Endothelial cell of umbilical vein (primary cell): ENCODE data around the gene PHACTR1. TPM values are rescaled to one million over a fixed set of nuclear protein-coding genes. Genes with fewer than 3 reads are reported as not detected.

ENCODE experiments used
- BruUV-seq: library from RNA; stranded (reverse); fragments of 400-500 nt; replicated peaks from 2 replicates; lab custom pipeline; 2021; lab: Mats Ljungman, UMichigan
- CTCF ChIA-PET: fragments of 300-600, 350-600 bp; sonication (Branson Sonifier 250); formaldehyde crosslinking; loops from one replicate; lab custom pipeline; 2021; ENCODE audit warnings: antibody characterized with exemption, inconsistent platforms; lab: Charles Lee
- POLR2A ChIA-PET: fragments of 300-600, 350-600 bp; sonication (Branson Sonifier 250); formaldehyde crosslinking; loops from one replicate; lab custom pipeline; 2021; ENCODE audit warnings: antibody characterized with exemption, inconsistent platforms; lab: Charles Lee
- DNase-seq: peaks from one replicate; pipeline ENCODE4 v3.0.0-alpha.2; 2011; ENCODE audit warnings: low read depth, low spot score
- FAIRE-seq: peaks from 2 replicates; lab custom pipeline; 2011; peaks lifted over from hg19 to GRCh38; lab: Jason Lieb, UNC
- H2AFZ ChIP-seq: 2 replicates; pipeline ENCODE4 v1.6.0; 2012; ENCODE audit warnings: low read depth, low read length, control low read depth, inconsistent platforms
- H3K27ac ChIP-seq: 2 replicates; pipeline ENCODE4 v1.5.1; 2011; ENCODE audit warnings: low read depth, mild to moderate bottlenecking, control low read depth, low read length, moderate library complexity; ENCODE audit not compliant: insufficient read depth
- H3K27me3 ChIP-seq, 2 experiments: 2 replicates each; pipeline versions ENCODE4 v1.6.0 to v1.6.1; 2011; ENCODE audit warnings: low read length in 2 of 2, mixed read lengths in 1 of 2; ENCODE audit not compliant: control insufficient read depth in 2 of 2, insufficient read depth in 2 of 2
- H3K36me3 ChIP-seq, 2 experiments: 2 replicates in 1 of 2; 3 replicates in 1 of 2; pipeline ENCODE4 v1.5.1; 2011; ENCODE audit warnings: low read length in 2 of 2, mild to moderate bottlenecking in 1 of 2, moderate library complexity in 1 of 2; ENCODE audit not compliant: control insufficient read depth in 2 of 2, insufficient read depth in 2 of 2; ENCODE audit errors: extremely low read depth in 1 of 2
- H3K4me1 ChIP-seq: 3 replicates; pipeline ENCODE4 v1.5.1; 2011; ENCODE audit warnings: mild to moderate bottlenecking, low read length; ENCODE audit not compliant: control insufficient read depth, insufficient read depth; ENCODE audit errors: extremely low read depth
- H3K4me2 ChIP-seq: 2 replicates; pipeline ENCODE4 v1.6.1; 2011; ENCODE audit warnings: low read length, control low read depth, mixed read lengths; ENCODE audit not compliant: insufficient read depth
- H3K4me3 ChIP-seq, 3 experiments: fragments of 200-600 bp in 1 of 3; sonication (generic), shearing (Covaris generic) in 1 of 3; replicated peaks in 1 of 3; 2 replicates each; pipeline ENCODE4 v1.5.1; 2011 to 2016; ENCODE audit warnings: control low read depth in 3 of 3, low read length in 3 of 3, mild to moderate bottlenecking in 2 of 3, inconsistent platforms in 1 of 3, low read depth in 1 of 3, moderate library complexity in 1 of 3; ENCODE audit not compliant: insufficient read depth in 1 of 3
- H3K79me2 ChIP-seq: 2 replicates; pipeline ENCODE4 v1.6.0; 2012; ENCODE audit warnings: low read length, inconsistent platforms; ENCODE audit not compliant: control insufficient read depth, insufficient read depth
- H3K9ac ChIP-seq: replicated peaks from 2 replicates; pipeline ENCODE3; 2011; ENCODE audit warnings: low read length, control low read depth; ENCODE audit not compliant: insufficient read depth; ENCODE audit errors: extremely low read depth
- H3K9me1 ChIP-seq: replicated peaks from 3 replicates; pipeline ENCODE4 v1.6.0; 2011; ENCODE audit warnings: mild to moderate bottlenecking, low read length; ENCODE audit not compliant: control insufficient read depth, insufficient read depth; ENCODE audit errors: extremely low read depth
- H3K9me3 ChIP-seq: replicated peaks from 2 replicates; pipeline ENCODE4 v1.5.1; 2012; ENCODE audit warnings: low read length, inconsistent platforms; ENCODE audit not compliant: control insufficient read depth, insufficient read depth
- H4K20me1 ChIP-seq: replicated peaks from 2 replicates; pipeline ENCODE3; 2011; ENCODE audit warnings: mild to moderate bottlenecking, low read length; ENCODE audit not compliant: control insufficient read depth, insufficient read depth; ENCODE audit errors: extremely low read depth
- CTCF ChIP-seq, 2 donors: IDR thresholded peaks; 1 replicate in 1 of 2; 2 replicates in 1 of 2; pipeline ENCODE4 v1.5.1; 2011; ENCODE audit warnings: low read length in 2 of 2, mild to moderate bottlenecking in 2 of 2, moderate library complexity in 2 of 2, control low read depth in 1 of 2, inconsistent platforms in 1 of 2, low read depth in 1 of 2; ENCODE audit not compliant: insufficient read depth in 1 of 2; ENCODE audit errors: extremely low read depth in 1 of 2
- EZH2 ChIP-seq: IDR thresholded peaks from 2 replicates; pipeline ENCODE4 v1.6.1; 2012; ENCODE audit warnings: borderline replicate concordance, low read depth, mild to moderate bottlenecking, moderate library complexity, low read length, inconsistent platforms; ENCODE audit not compliant: severe bottlenecking
- FOS ChIP-seq: IDR thresholded peaks from 2 replicates; pipeline ENCODE4 v1.6.1; 2011; ENCODE audit warnings: mild to moderate bottlenecking, low read length, moderate library complexity, borderline replicate concordance; ENCODE audit not compliant: insufficient read depth
- GATA2 ChIP-seq: IDR thresholded peaks from 2 replicates; pipeline ENCODE4 v1.7.0; 2011; ENCODE audit warnings: low read depth, mild to moderate bottlenecking, moderate library complexity, mixed read lengths, low read length; ENCODE audit not compliant: insufficient read length, insufficient read depth
- JUN ChIP-seq: IDR thresholded peaks from 2 replicates; pipeline ENCODE4 v1.6.1; 2011; ENCODE audit warnings: borderline replicate concordance, low read depth; ENCODE audit not compliant: insufficient read length, insufficient read depth
- MAX ChIP-seq: IDR thresholded peaks from 2 replicates; pipeline ENCODE4 v1.6.1; 2011; ENCODE audit not compliant: insufficient read depth, insufficient read length
- MYC ChIP-seq: IDR thresholded peaks from one replicate; pipeline ENCODE4 v1.6.1; 2011; ENCODE audit warnings: mild to moderate bottlenecking, low read depth, low read length
- POLR2A ChIP-seq: IDR thresholded peaks from 2 replicates; pipeline ENCODE4 v1.6.1; 2012; ENCODE audit warnings: low read depth, mild to moderate bottlenecking, control low read depth, low read length
- POLR2AphosphoS5 ChIP-seq: IDR thresholded peaks from 2 replicates; pipeline ENCODE4 v1.6.1; 2012; ENCODE audit warnings: low read depth, mild to moderate bottlenecking, control low read depth, low read length, moderate library complexity; ENCODE audit not compliant: insufficient read depth
- dilution Hi-C: fragments of 300-500 bp; cut with MboI; formaldehyde crosslinking; loops from one replicate; pipeline ENCODE4 v1.15.0; 2019; ENCODE audit warnings: low sequenced_read_pairs; ENCODE audit not compliant: extremely low pct_ligation_motif_present
- intact Hi-C: fragments of 100-400 bp; cut with micrococcal nuclease; formaldehyde crosslinking; loops from one replicate; pipeline ENCODE4 v1.10.0; 2022
- polyA plus RNA-seq, 4 experiments: library from polyadenylated mRNA; depleted of rRNA in 3 of 4; stranded (reverse) in 3 of 4; unstranded in 1 of 4; fragments of >200 nt; gene quantifications; 2 replicates each; pipeline versions ENCODE4 v1.2.1 to v1.2.3, GENCODE V29; 2011 to 2012; ENCODE audit warnings: missing spikeins in 1 of 4
- total RNA-seq: library from RNA; stranded (reverse); gene quantifications from 2 replicates; pipeline ENCODE4 v1.2.3, GENCODE V29; 2021

PHACTR1 gene
- total and polyA plus RNA-seq, 2 donors (not counting 3 experiments of a cell fraction or from before 2014, with no cell fraction given) = 2.4 to 23.2 TPM

GRCh38 chr6:12911427-12911826, 194.9 kb downstream of the PHACTR1 start:
- Histone ChIP-seq H3K9me3 (no peaks in the 10 kb centered on the region), H3K9ac (no peak overlapping the region), H3K79me2 (no peaks in the 10 kb centered on the region), H3K4me3 (no peak overlapping the region), H2AFZ (no peak overlapping the region), H3K4me2 (no peak overlapping the region), H3K27me3 (peaks cover 2 to 10% of the 10 kb centered on the region in 2 experiments), H3K4me1 (no peaks in the 10 kb centered on the region), H3K36me3 (no peaks in the 10 kb centered on the region), H4K20me1 (no peaks in the 10 kb centered on the region), H3K27ac (no peak overlapping the region), H3K9me1 (no peaks in the 10 kb centered on the region)
- FAIRE-seq (peak; percentile 50), DNase-seq (peak; percentile 63)
- CTCF ChIA-PET = interaction anchor here (0.5 to 4.9 kb wide), 66 partner anchors 9 to 1155 kb away, joined by 3 to 98 read pairs (median 3); partner anchors contain the start of genes NOL7, SIRT5 and TBC1D7
- POLR2A ChIA-PET = no interaction called here
- TF ChIP-seq CTCF (IDR thresholded peaks at IDR 0.05; ENCODE audit: extremely low read depth in 1 of 2, insufficient read depth in 1 of 2, low read depth in 1 of 2, low read length in 2 of 2) = peak; percentile 26 to 27
- TF ChIP-seq GATA2 = no peak
- dilution Hi-C loops = no loop called here
- intact Hi-C loops = loop anchor here (1.0 to 10.0 kb wide), 5 partner anchors 213 to 420 kb away; no protein-coding TSS in a partner anchor
- BruUV-seq = no TSS peak

GRCh38 chr6:12913201-12913600, 196.6 kb downstream of the PHACTR1 start:
- intact Hi-C loops = loop anchor here (10.0 kb wide), 2 partner anchors 212 to 392 kb away; no protein-coding TSS in a partner anchor
- dilution Hi-C loops = no loop called here
- DNase-seq (no peak), FAIRE-seq (no peak)
- Histone ChIP-seq H3K4me1 (no peaks in the 10 kb centered on the region), H3K9ac (no peak overlapping the region), H2AFZ (no peak overlapping the region), H4K20me1 (no peaks in the 10 kb centered on the region), H3K36me3 (no peaks in the 10 kb centered on the region), H3K27me3 (peaks cover 0 to 12% of the 10 kb centered on the region in 2 experiments), H3K79me2 (no peaks in the 10 kb centered on the region), H3K27ac (no peak overlapping the region), H3K9me1 (no peaks in the 10 kb centered on the region), H3K9me3 (no peaks in the 10 kb centered on the region), H3K4me2 (no peak overlapping the region), H3K4me3 (no peak overlapping the region)
- BruUV-seq = no TSS peak
- ChIA-PET POLR2A (no interaction called here), CTCF (interaction anchor here (0.6 to 4.9 kb wide), 7 partner anchors 20 to 1514 kb away, joined by 4 to 98 read pairs (median 14); partner anchors contain the start of gene TBC1D7)
- TF ChIP-seq JUN (no peak), GATA2 (no peak), CTCF (IDR thresholded peaks at IDR 0.05; ENCODE audit: extremely low read depth in 1 of 2, insufficient read depth in 1 of 2, low read depth in 1 of 2, low read length in 2 of 2) (no peak), MAX (no peak), MYC (no peak), POLR2AphosphoS5 (no peak), POLR2A (no peak), EZH2 (no peak), FOS (no peak)
